K562 (cell line): ENCODE results near the gene HMBS. TPM values are rescaled to one million over a fixed set of nuclear protein-coding genes. Genes with fewer than 3 reads are reported as not detected.

Experiments
- BRD9 ChIP-seq: fragments of 450-650 bp; IDR thresholded peaks from 2 replicates; pipeline ENCODE4 v1.6.1; 2018; ENCODE audit warnings: low read depth; ENCODE audit not compliant: partially characterized antibody
- CBX1 ChIP-seq: sonication (generic); IDR thresholded peaks from 2 replicates; pipeline ENCODE4 v1.6.1; 2016; ENCODE audit warnings: antibody characterized with exemption, low read depth, mild to moderate bottlenecking
- CBX8 ChIP-seq: fragments of 200-600 bp; sonication (generic); IDR thresholded peaks from 2 replicates; pipeline ENCODE4 v1.6.1; 2012; ENCODE audit warnings: borderline replicate concordance, mixed run types, low read depth, mild to moderate bottlenecking, moderate library complexity, mixed read lengths, low read length, control low read depth, inconsistent platforms; ENCODE audit not compliant: poor library complexity, severe bottlenecking; ENCODE audit errors: extremely low read depth
- CREB1 ChIP-seq, 2 experiments: sonication (generic) in 1 of 2; formaldehyde crosslinking in 1 of 2; IDR thresholded peaks; 2 replicates each; pipeline versions ENCODE4 v1.6.1 to v1.8.0; 2012 to 2022; ENCODE audit warnings: inconsistent platforms in 1 of 2, mild to moderate bottlenecking in 1 of 2, missing genetic modification reagents in 1 of 2, moderate library complexity in 1 of 2
- DPF2 ChIP-seq: fragments of 450-650 bp; IDR thresholded peaks from 2 replicates; pipeline ENCODE4 v1.6.1; 2016
- ETV6 ChIP-seq, 3 experiments: fragments of 150-350 bp in 1 of 3; sonication (generic) in 1 of 3; formaldehyde crosslinking in 1 of 3; IDR thresholded peaks; 2 replicates each; pipeline versions ENCODE4 v1.6.1 to v1.8.0; 2014 to 2022; ENCODE audit warnings: borderline replicate concordance in 2 of 3, low read depth in 2 of 3, antibody characterized with exemption in 1 of 3, low read length in 1 of 3, mild to moderate bottlenecking in 1 of 3, missing genetic modification reagents in 1 of 3
- FOXJ3 ChIP-seq: sonication (generic); formaldehyde crosslinking; IDR thresholded peaks from 2 replicates; pipeline ENCODE4 v1.4.0; 2020; ENCODE audit warnings: mild to moderate bottlenecking, missing genetic modification reagents
- HDAC3 ChIP-seq: fragments of 450-650 bp; IDR thresholded peaks from 2 replicates; pipeline ENCODE4 v1.6.1; 2018; ENCODE audit warnings: borderline replicate concordance, mild to moderate bottlenecking, moderate library complexity; ENCODE audit not compliant: partially characterized antibody
- HNRNPL ChIP-seq: fragments of 200-400 bp; formaldehyde crosslinking; IDR thresholded peaks from 2 replicates; pipeline ENCODE4 v1.6.1; 2017; ENCODE audit warnings: low read depth, mild to moderate bottlenecking, low read length
- HSF4 ChIP-seq: fragments of 250-450 bp; sonication (Bioruptor Pico); IDR thresholded peaks from 2 replicates; pipeline ENCODE4 v2.1.2; 2022; ENCODE audit warnings: mild to moderate bottlenecking, moderate library complexity, borderline replicate concordance
- JUN ChIP-seq, 2 experiments: sonication (generic) in 1 of 2; formaldehyde crosslinking in 1 of 2; IDR thresholded peaks; 2 replicates each; pipeline versions ENCODE4 v1.6.1 to v1.8.0; 2012 to 2022; ENCODE audit warnings: borderline replicate concordance in 2 of 2, mild to moderate bottlenecking in 2 of 2, improper control_type of control experiment in 1 of 2, low read depth in 1 of 2, low read length in 1 of 2, missing genetic modification reagents in 1 of 2
- MAZ ChIP-seq, 2 experiments: fragments of 450-650 bp in 1 of 2; sonication (generic) in 1 of 2; formaldehyde crosslinking; IDR thresholded peaks in 1 of 2; conservative IDR thresholded peaks in 1 of 2; 2 replicates each; pipeline versions ENCODE4 v1.4.0 to v1.5.0; 2020; ENCODE audit warnings: mild to moderate bottlenecking in 1 of 2, missing genetic modification reagents in 1 of 2
- MCM7 ChIP-seq, 2 experiments: fragments of 450-650 bp; IDR thresholded peaks; 2 replicates each; pipeline ENCODE4 v1.6.1; 2016 to 2018
- NFATC3 ChIP-seq: fragments of 450-650 bp; IDR thresholded peaks from 2 replicates; pipeline ENCODE4 v1.6.1; 2017; ENCODE audit warnings: mild to moderate bottlenecking
- PTBP1 ChIP-seq: fragments of 200-400 bp; formaldehyde crosslinking; IDR thresholded peaks from 2 replicates; pipeline ENCODE4 v1.6.1; 2017; ENCODE audit warnings: low read depth, low read length
- SRSF3 ChIP-seq: fragments of 200-400 bp; formaldehyde crosslinking; IDR thresholded peaks from 2 replicates; pipeline ENCODE4 v1.6.1; 2016; ENCODE audit warnings: mild to moderate bottlenecking, low read length, moderate library complexity; ENCODE audit not compliant: insufficient read depth
- ZBTB7A ChIP-seq: IDR thresholded peaks from 2 replicates; pipeline ENCODE4 v1.6.1; 2011; ENCODE audit warnings: low read depth, mild to moderate bottlenecking, low read length, moderate library complexity, borderline replicate concordance; ENCODE audit not compliant: control insufficient read depth
- ZC3H8 ChIP-seq: fragments of 450-650 bp; IDR thresholded peaks from 2 replicates; pipeline ENCODE4 v1.6.1; 2017
- ZFP1 ChIP-seq: fragments of 450-650 bp; formaldehyde crosslinking; IDR thresholded peaks from 2 replicates; pipeline ENCODE4 v1.4.0; 2020; ENCODE audit warnings: mild to moderate bottlenecking, mixed read lengths
- ZNF121 ChIP-seq: sonication (generic); formaldehyde crosslinking; conservative IDR thresholded peaks from 2 replicates; pipeline ENCODE4 v1.8.0; 2022; ENCODE audit warnings: missing genetic modification reagents
- polyA plus RNA-seq, 8 experiments: library from polyadenylated mRNA; depleted of rRNA in 4 of 8; stranded (reverse) in 5 of 8; unstranded in 3 of 8; fragments of >200 nt; fragmentation: Nextera tagmentation in 2 of 8; fragmentation: Illumina TruSeq in 1 of 8; extraction: Ambion mirVana in 2 of 8; extraction: Trizol in 1 of 8; gene quantifications; 2 replicates each; pipeline versions ENCODE4 v1.2.1 to v1.2.3, GENCODE V29; 2011 to 2014; ENCODE audit warnings: inconsistent platforms in 1 of 8, missing spikeins in 1 of 8
- total RNA-seq, 7 experiments: library from RNA; depleted of rRNA in 6 of 7; stranded (reverse); fragments of >200 nt in 6 of 7; fragmentation: Illumina TruSeq in 2 of 7; extraction: Trizol in 2 of 7; gene quantifications; 2 replicates each; pipeline versions ENCODE4 v1.2.1 to v1.2.3, GENCODE V29; 2011 to 2021; ENCODE audit warnings: low replicate concordance in 1 of 7
- TF ChIP-seq, protein P1 (sequence below), 2 experiments: IDR thresholded peaks; 2 replicates each; pipeline ENCODE4 v1.6.1; 2012; ENCODE audit warnings: improper control_type of control experiment in 2 of 2, low read depth in 2 of 2, low read length in 2 of 2, borderline replicate concordance in 1 of 2

HMBS gene
- total and polyA plus RNA-seq, 9 of the 15 experiments (the other 6 are each of a cell fraction or from before 2014, with no cell fraction given), result 56.9 to 385 (median 286) TPM

DNA sequence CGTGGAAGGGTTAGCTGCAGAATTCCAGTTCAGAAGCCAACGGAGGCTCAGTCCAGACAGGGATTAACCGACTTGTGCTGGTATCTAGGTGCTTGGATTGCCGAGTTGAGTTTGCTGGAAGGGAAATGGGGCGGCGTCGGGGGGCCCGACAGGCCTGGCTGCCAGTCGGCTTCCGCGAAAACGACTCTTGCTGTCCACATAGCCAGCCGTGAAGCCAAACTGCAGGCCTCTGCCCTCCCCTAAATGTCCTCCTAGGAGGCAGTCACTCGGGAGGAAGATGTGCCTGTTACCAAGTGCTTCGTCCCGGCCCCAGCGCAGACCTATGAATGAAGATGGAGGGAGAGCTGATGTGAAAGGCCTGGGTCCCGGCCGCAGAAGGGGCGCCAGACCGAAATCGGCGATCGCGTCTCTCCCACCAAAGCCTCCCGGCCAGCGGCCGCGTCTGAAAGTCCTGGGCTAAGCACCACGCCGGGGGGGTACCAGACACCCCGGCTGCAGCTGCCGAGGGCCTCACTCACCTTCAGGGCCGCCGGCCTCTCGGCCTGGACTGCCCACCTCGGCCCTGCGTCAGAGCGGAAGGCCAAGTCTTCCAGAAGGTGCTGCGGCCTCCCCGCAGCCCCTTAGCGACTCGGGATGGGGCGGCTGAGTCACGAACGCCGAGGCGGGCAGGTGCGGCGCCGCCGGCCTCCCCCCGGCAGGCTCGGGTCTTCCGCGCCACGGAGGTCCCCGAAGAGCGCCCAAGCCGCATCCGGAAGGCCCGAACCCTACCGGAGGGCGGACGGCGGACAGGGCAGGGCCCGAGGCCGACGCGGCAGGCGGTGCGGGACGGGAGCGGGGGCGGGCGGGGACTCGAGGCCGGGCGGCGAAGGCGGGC is 9.5 kb downstream of the HMBS start (continued):
- TF ChIP-seq ZBTB7A (0 out of 2 replicates have a peak, but pooled peaks have one; percentile 18), JUN (IDR thresholded peaks at IDR 0.05; ENCODE audit: borderline replicate concordance, low read depth, low read length) (no peak), JUN (CRISPR knock-in tag; IDR thresholded peaks at IDR 0.05; ENCODE audit: borderline replicate concordance) (no peak), ZC3H8 (no peak), HDAC3 (no peak), ETV6 (IDR thresholded peaks at IDR 0.05; ENCODE audit: borderline replicate concordance in 1 of 2, low read depth in 2 of 2, low read length in 1 of 2) (no peak), ETV6 (CRISPR knock-in tag; IDR thresholded peaks at IDR 0.05; ENCODE audit: borderline replicate concordance) (no peak), BRD9 (no peak), ZNF121 (CRISPR knock-in tag) (no peak), PTBP1 (peak; percentile 91), FOXJ3 (CRISPR knock-in tag) (no peak), CREB1 (IDR thresholded peaks at IDR 0.05) (no peak), CREB1 (CRISPR knock-in tag; IDR thresholded peaks at IDR 0.05) (no peak), CBX8 (no peak), HNRNPL (no peak), MCM7 (IDR thresholded peaks at IDR 0.05) (no peak), HSF4 (CRISPR knock-in tag) (no peak), SRSF3 (no peak), CBX1 (peak; percentile 53; the same call in 1 of the 2 replicates), NFATC3 (0 out of 2 replicates have a peak, but pooled peaks have one; percentile 4), ZFP1 (CRISPR knock-in tag) (no peak), DPF2 (no peak), MAZ (CRISPR knock-in tag; conservative IDR thresholded peaks at IDR 0.05 in 1 of 2, IDR thresholded peaks at IDR 0.05 in 1 of 2) (0 out of 4 replicates have a peak, but pooled peaks of 1 of the 2 experiments have one; percentile 16)
- TF ChIP-seq, protein P1, sequence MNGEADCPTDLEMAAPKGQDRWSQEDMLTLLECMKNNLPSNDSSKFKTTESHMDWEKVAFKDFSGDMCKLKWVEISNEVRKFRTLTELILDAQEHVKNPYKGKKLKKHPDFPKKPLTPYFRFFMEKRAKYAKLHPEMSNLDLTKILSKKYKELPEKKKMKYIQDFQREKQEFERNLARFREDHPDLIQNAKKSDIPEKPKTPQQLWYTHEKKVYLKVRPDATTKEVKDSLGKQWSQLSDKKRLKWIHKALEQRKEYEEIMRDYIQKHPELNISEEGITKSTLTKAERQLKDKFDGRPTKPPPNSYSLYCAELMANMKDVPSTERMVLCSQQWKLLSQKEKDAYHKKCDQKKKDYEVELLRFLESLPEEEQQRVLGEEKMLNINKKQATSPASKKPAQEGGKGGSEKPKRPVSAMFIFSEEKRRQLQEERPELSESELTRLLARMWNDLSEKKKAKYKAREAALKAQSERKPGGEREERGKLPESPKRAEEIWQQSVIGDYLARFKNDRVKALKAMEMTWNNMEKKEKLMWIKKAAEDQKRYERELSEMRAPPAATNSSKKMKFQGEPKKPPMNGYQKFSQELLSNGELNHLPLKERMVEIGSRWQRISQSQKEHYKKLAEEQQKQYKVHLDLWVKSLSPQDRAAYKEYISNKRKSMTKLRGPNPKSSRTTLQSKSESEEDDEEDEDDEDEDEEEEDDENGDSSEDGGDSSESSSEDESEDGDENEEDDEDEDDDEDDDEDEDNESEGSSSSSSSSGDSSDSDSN (IDR thresholded peaks at IDR 0.05; ENCODE audit: borderline replicate concordance in 1 of 2, low read depth in 2 of 2, low read length in 2 of 2), result peak in 1 of 2 experiments; percentile 46; a peak in 1 of 4 replicates
